ENCODE data around the gene DIS3.
A peak's percentile ranks its signal among the peaks of the same experiment; 100 is the strongest.
"Not testable (repeated sequence)": the region's sequence is repeated elsewhere in the genome, so short reads cannot be mapped to it uniquely, and the experiment has no call there.

The DIS3 gene

GRCh38 chr13:72788831-72789230, 7.1 kb upstream of the DIS3 start:
- Histone ChIP-seq H3K4me1 (ENCODE audit: control insufficient read depth, low read depth, low read length) (no peaks in the 10 kb centered on the region), H2AK5ac (ENCODE audit: low read length) (no peak overlapping the region), H3K79me2 (ENCODE audit: control insufficient read depth, insufficient read depth, low read length) (no peaks in the 10 kb centered on the region), H3K27ac (ENCODE audit: low read depth, low read length) (no peak overlapping the region), H3K4ac (ENCODE audit: low read depth, low read length) (no peak overlapping the region), H2BK5ac (ENCODE audit: low read length) (no peak overlapping the region), H3K23ac (ENCODE audit: low read length) (no peak overlapping the region), H4K8ac (ENCODE audit: low read depth, low read length) (no peak overlapping the region), H3K4me2 (ENCODE audit: low read length) (no peak overlapping the region), H3K56ac (ENCODE audit: low read length) (no peak overlapping the region), H2BK15ac (replicated peaks; ENCODE audit: low read depth) (no peak overlapping the region), H2BK120ac (ENCODE audit: low read depth, low read length) (no peak overlapping the region), H3K27me3 (ENCODE audit: insufficient read depth, low read length, poor library complexity) (no peaks in the 10 kb centered on the region), H3K4me3 (ENCODE audit: low read length) (no peak overlapping the region), H3K36me3 (ENCODE audit: control insufficient read depth, insufficient read depth, low read length) (no peaks in the 10 kb centered on the region), H4K5ac (ENCODE audit: low read length) (no peak overlapping the region), H3K79me1 (ENCODE audit: low read length) (peaks cover 4% of the 10 kb centered on the region), H3K9ac (ENCODE audit: low read length) (no peak overlapping the region), H3K18ac (ENCODE audit: low read length) (no peak overlapping the region)
- WGBS (ENCODE audit: extremely low coverage, insufficient coverage, low lambda C conversion rate) = no CpG with 5 or more reads among the region's 1 CpG
- DNase-seq = no peak

GRCh38 chr13:72784679-72785078, 3.0 kb upstream of the DIS3 start:
- not testable (repeated sequence) for H4K8ac ChIP-seq (ENCODE audit: low read depth, low read length); H3K36me3 ChIP-seq (ENCODE audit: control insufficient read depth, insufficient read depth, low read length); H3K27me3 ChIP-seq (ENCODE audit: insufficient read depth, low read length, poor library complexity); H3K4me1 ChIP-seq (ENCODE audit: control insufficient read depth, low read depth, low read length); H3K23ac ChIP-seq (ENCODE audit: low read length); H2AK5ac ChIP-seq (ENCODE audit: low read length); DNase-seq; H3K9ac ChIP-seq (ENCODE audit: low read length); H3K27ac ChIP-seq (ENCODE audit: low read depth, low read length); H3K18ac ChIP-seq (ENCODE audit: low read length); H3K79me1 ChIP-seq (ENCODE audit: low read length); H3K4me2 ChIP-seq (ENCODE audit: low read length); H4K5ac ChIP-seq (ENCODE audit: low read length); H3K4ac ChIP-seq (ENCODE audit: low read depth, low read length); H2BK120ac ChIP-seq (ENCODE audit: low read depth, low read length); H2BK5ac ChIP-seq (ENCODE audit: low read length); H2BK15ac ChIP-seq (replicated peaks; ENCODE audit: low read depth); H3K4me3 ChIP-seq (ENCODE audit: low read length); H3K56ac ChIP-seq (ENCODE audit: low read length)
- peaks cover 15% of the 10 kb centered on the region for H3K79me2 ChIP-seq (ENCODE audit: control insufficient read depth, insufficient read depth, low read length)
- 100% methylated on average over 1 of the region's 4 CpGs for WGBS (ENCODE audit: extremely low coverage, insufficient coverage, low lambda C conversion rate)

- no peak overlapping the region for H3K27ac ChIP-seq (ENCODE audit: low read depth, low read length)
- no peaks in the 10 kb centered on the region for H3K27me3 ChIP-seq (ENCODE audit: insufficient read depth, low read length, poor library complexity)
- H2BK5ac ChIP-seq (ENCODE audit: low read length) = no peak overlapping the region
- H3K36me3 ChIP-seq (ENCODE audit: control insufficient read depth, insufficient read depth, low read length) = no peaks in the 10 kb centered on the region
- no peak overlapping the region for H3K23ac ChIP-seq (ENCODE audit: low read length)
- peak overlapping the region; percentile 13 for H3K4me3 ChIP-seq (ENCODE audit: low read length)
- no peak overlapping the region for H4K8ac ChIP-seq (ENCODE audit: low read depth, low read length)
- WGBS (ENCODE audit: extremely low coverage, insufficient coverage, low lambda C conversion rate) = no CpG with 5 or more reads among the region's 7 CpGs
- H2BK15ac ChIP-seq (replicated peaks; ENCODE audit: low read depth) = no peak overlapping the region
- H3K79me1 ChIP-seq (ENCODE audit: low read length) = peaks cover 4% of the 10 kb centered on the region
- no peak overlapping the region for H2AK5ac ChIP-seq (ENCODE audit: low read length)
- no peak overlapping the region for H3K4ac ChIP-seq (ENCODE audit: low read depth, low read length)
- DNase-seq = peak; percentile 12
- H3K4me1 ChIP-seq (ENCODE audit: control insufficient read depth, low read depth, low read length) = no peaks in the 10 kb centered on the region
- H3K9ac ChIP-seq (ENCODE audit: low read length) = peak overlapping the region; percentile 58
- H4K5ac ChIP-seq (ENCODE audit: low read length) = no peak overlapping the region
- peak overlapping the region; percentile 63 for H3K56ac ChIP-seq (ENCODE audit: low read length)
- H3K4me2 ChIP-seq (ENCODE audit: low read length) = peak overlapping the region; percentile 52
- no peak overlapping the region for H3K18ac ChIP-seq (ENCODE audit: low read length)
- H3K79me2 ChIP-seq (ENCODE audit: control insufficient read depth, insufficient read depth, low read length) = peaks cover 20% of the 10 kb centered on the region
- no peak overlapping the region for H2BK120ac ChIP-seq (ENCODE audit: low read depth, low read length)
Measured at GRCh38 chr13:72782717-72783116, 1.0 kb upstream of the DIS3 start.

GRCh38 chr13:72774019-72774418, 7.7 kb downstream of the DIS3 start:
- no peak overlapping the region for H2AK5ac ChIP-seq (ENCODE audit: low read length)
- H3K23ac ChIP-seq (ENCODE audit: low read length) = no peak overlapping the region
- H3K79me2 ChIP-seq (ENCODE audit: control insufficient read depth, insufficient read depth, low read length) = peaks cover under 1% of the 10 kb centered on the region
- no peak overlapping the region for H3K4ac ChIP-seq (ENCODE audit: low read depth, low read length)
- H4K5ac ChIP-seq (ENCODE audit: low read length) = no peak overlapping the region
- no peak overlapping the region for H3K4me3 ChIP-seq (ENCODE audit: low read length)
- H3K4me2 ChIP-seq (ENCODE audit: low read length) = no peak overlapping the region
- H4K8ac ChIP-seq (ENCODE audit: low read depth, low read length) = no peak overlapping the region
- no peak overlapping the region for H2BK120ac ChIP-seq (ENCODE audit: low read depth, low read length)
- no peak overlapping the region for H3K18ac ChIP-seq (ENCODE audit: low read length)
- no peak overlapping the region for H3K27ac ChIP-seq (ENCODE audit: low read depth, low read length)
- H3K4me1 ChIP-seq (ENCODE audit: control insufficient read depth, low read depth, low read length) = no peaks in the 10 kb centered on the region
- no peak overlapping the region for H2BK5ac ChIP-seq (ENCODE audit: low read length)
- H2BK15ac ChIP-seq (replicated peaks; ENCODE audit: low read depth) = no peak overlapping the region
- H3K79me1 ChIP-seq (ENCODE audit: low read length) = no peaks in the 10 kb centered on the region
- H3K36me3 ChIP-seq (ENCODE audit: control insufficient read depth, insufficient read depth, low read length) = peaks cover 5% of the 10 kb centered on the region
- no CpG with 5 or more reads among the region's 2 CpGs for WGBS (ENCODE audit: extremely low coverage, insufficient coverage, low lambda C conversion rate)
- no peak overlapping the region for H3K9ac ChIP-seq (ENCODE audit: low read length)
- DNase-seq = no peak
- no peaks in the 10 kb centered on the region for H3K27me3 ChIP-seq (ENCODE audit: insufficient read depth, low read length, poor library complexity)
- no peak overlapping the region for H3K56ac ChIP-seq (ENCODE audit: low read length)

- Histone ChIP-seq H3K27ac (ENCODE audit: low read depth, low read length) (no peak overlapping the region), H3K23ac (ENCODE audit: low read length) (no peak overlapping the region), H3K79me2 (ENCODE audit: control insufficient read depth, insufficient read depth, low read length) (no peaks in the 10 kb centered on the region), H2BK120ac (ENCODE audit: low read depth, low read length) (no peak overlapping the region), H3K79me1 (ENCODE audit: low read length) (no peaks in the 10 kb centered on the region), H4K8ac (ENCODE audit: low read depth, low read length) (no peak overlapping the region), H3K4me2 (ENCODE audit: low read length) (no peak overlapping the region), H4K5ac (ENCODE audit: low read length) (no peak overlapping the region), H3K36me3 (ENCODE audit: control insufficient read depth, insufficient read depth, low read length) (peaks cover 2% of the 10 kb centered on the region), H3K9ac (ENCODE audit: low read length) (no peak overlapping the region), H3K4me1 (ENCODE audit: control insufficient read depth, low read depth, low read length) (no peaks in the 10 kb centered on the region), H3K56ac (ENCODE audit: low read length) (no peak overlapping the region), H3K18ac (ENCODE audit: low read length) (no peak overlapping the region), H3K27me3 (ENCODE audit: insufficient read depth, low read length, poor library complexity) (no peaks in the 10 kb centered on the region), H2AK5ac (ENCODE audit: low read length) (no peak overlapping the region), H2BK5ac (ENCODE audit: low read length) (no peak overlapping the region), H3K4ac (ENCODE audit: low read depth, low read length) (no peak overlapping the region), H3K4me3 (ENCODE audit: low read length) (no peak overlapping the region), H2BK15ac (replicated peaks; ENCODE audit: low read depth) (no peak overlapping the region)
- WGBS (ENCODE audit: extremely low coverage, insufficient coverage, low lambda C conversion rate) = no CpG with 5 or more reads among the region's 2 CpGs
- DNase-seq = no peak
Measured at GRCh38 chr13:72763411-72763810, 18.3 kb downstream of the DIS3 start.

- Histone ChIP-seq H2AK5ac (ENCODE audit: low read length) (no peak overlapping the region), H2BK5ac (ENCODE audit: low read length) (no peak overlapping the region), H3K4me2 (ENCODE audit: low read length) (no peak overlapping the region), H3K18ac (ENCODE audit: low read length) (no peak overlapping the region), H3K9ac (ENCODE audit: low read length) (no peak overlapping the region), H3K36me3 (ENCODE audit: control insufficient read depth, insufficient read depth, low read length) (no peaks in the 10 kb centered on the region), H3K4ac (ENCODE audit: low read depth, low read length) (no peak overlapping the region), H3K79me2 (ENCODE audit: control insufficient read depth, insufficient read depth, low read length) (no peaks in the 10 kb centered on the region), H2BK120ac (ENCODE audit: low read depth, low read length) (no peak overlapping the region), H3K23ac (ENCODE audit: low read length) (no peak overlapping the region), H4K8ac (ENCODE audit: low read depth, low read length) (no peak overlapping the region), H4K5ac (ENCODE audit: low read length) (no peak overlapping the region), H3K27me3 (ENCODE audit: insufficient read depth, low read length, poor library complexity) (no peaks in the 10 kb centered on the region), H3K79me1 (ENCODE audit: low read length) (no peaks in the 10 kb centered on the region), H3K4me3 (ENCODE audit: low read length) (no peak overlapping the region), H3K27ac (ENCODE audit: low read depth, low read length) (no peak overlapping the region), H3K56ac (ENCODE audit: low read length) (no peak overlapping the region), H2BK15ac (replicated peaks; ENCODE audit: low read depth) (no peak overlapping the region), H3K4me1 (ENCODE audit: control insufficient read depth, low read depth, low read length) (no peaks in the 10 kb centered on the region)
- DNase-seq = no peak
- no CpG with 5 or more reads among the region's 3 CpGs for WGBS (ENCODE audit: extremely low coverage, insufficient coverage, low lambda C conversion rate)
Measured at GRCh38 chr13:72760189-72760588, 21.5 kb downstream of the DIS3 start.

Measured in mesendoderm (in vitro differentiated cells).